Endothelial cell of umbilical vein (primary cell): Measurements from ENCODE around the gene FLT1.

ENCODE experiments used
- EZH2 ChIP-seq: IDR thresholded peaks from 2 replicates; pipeline ENCODE4 v1.6.1; 2012; ENCODE audit warnings: borderline replicate concordance, low read depth, mild to moderate bottlenecking, moderate library complexity, low read length, inconsistent platforms; ENCODE audit not compliant: severe bottlenecking
- FOS ChIP-seq: IDR thresholded peaks from 2 replicates; pipeline ENCODE4 v1.6.1; 2011; ENCODE audit warnings: mild to moderate bottlenecking, low read length, moderate library complexity, borderline replicate concordance; ENCODE audit not compliant: insufficient read depth
- POLR2A ChIP-seq: IDR thresholded peaks from 2 replicates; pipeline ENCODE4 v1.6.1; 2012; ENCODE audit warnings: low read depth, mild to moderate bottlenecking, control low read depth, low read length
- TF ChIP-seq, protein P1 (sequence below), 2 donors: IDR thresholded peaks; 1 replicate in 1 of 2; 2 replicates in 1 of 2; pipeline ENCODE4 v1.5.1; 2011; ENCODE audit warnings: low read length in 2 of 2, mild to moderate bottlenecking in 2 of 2, moderate library complexity in 2 of 2, control low read depth in 1 of 2, inconsistent platforms in 1 of 2, low read depth in 1 of 2; ENCODE audit not compliant: insufficient read depth in 1 of 2; ENCODE audit errors: extremely low read depth in 1 of 2

DNA sequence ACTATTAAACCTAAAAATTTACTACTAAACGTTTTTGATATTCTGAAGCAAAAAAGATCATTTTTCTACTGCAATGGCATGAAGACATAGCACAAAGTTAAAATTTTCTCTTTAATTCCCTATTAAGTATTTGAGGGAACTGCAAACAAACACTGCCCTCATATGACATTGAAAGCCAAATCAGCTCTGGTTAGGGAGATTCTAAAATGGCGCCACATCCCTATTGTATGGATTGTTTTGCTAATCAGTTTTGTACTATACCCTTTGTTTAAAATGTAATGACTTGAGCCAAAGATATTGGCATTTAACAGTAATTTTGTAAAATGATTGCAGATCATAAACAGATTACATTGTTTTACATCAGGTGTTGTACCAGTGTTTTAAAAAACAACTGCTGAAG is 65.8 kb downstream of the FLT1 start:
- TF ChIP-seq, protein P1, sequence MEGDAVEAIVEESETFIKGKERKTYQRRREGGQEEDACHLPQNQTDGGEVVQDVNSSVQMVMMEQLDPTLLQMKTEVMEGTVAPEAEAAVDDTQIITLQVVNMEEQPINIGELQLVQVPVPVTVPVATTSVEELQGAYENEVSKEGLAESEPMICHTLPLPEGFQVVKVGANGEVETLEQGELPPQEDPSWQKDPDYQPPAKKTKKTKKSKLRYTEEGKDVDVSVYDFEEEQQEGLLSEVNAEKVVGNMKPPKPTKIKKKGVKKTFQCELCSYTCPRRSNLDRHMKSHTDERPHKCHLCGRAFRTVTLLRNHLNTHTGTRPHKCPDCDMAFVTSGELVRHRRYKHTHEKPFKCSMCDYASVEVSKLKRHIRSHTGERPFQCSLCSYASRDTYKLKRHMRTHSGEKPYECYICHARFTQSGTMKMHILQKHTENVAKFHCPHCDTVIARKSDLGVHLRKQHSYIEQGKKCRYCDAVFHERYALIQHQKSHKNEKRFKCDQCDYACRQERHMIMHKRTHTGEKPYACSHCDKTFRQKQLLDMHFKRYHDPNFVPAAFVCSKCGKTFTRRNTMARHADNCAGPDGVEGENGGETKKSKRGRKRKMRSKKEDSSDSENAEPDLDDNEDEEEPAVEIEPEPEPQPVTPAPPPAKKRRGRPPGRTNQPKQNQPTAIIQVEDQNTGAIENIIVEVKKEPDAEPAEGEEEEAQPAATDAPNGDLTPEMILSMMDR (IDR thresholded peaks at IDR 0.05; ENCODE audit: extremely low read depth in 1 of 2, insufficient read depth in 1 of 2, low read depth in 1 of 2, low read length in 2 of 2): no peak
- TF ChIP-seq POLR2A (no peak), FOS (no peak), EZH2 (no peak)
